Vagina (tissue), 2 donors: ENCODE data around the gene CYBB. TPM values are rescaled to one million over a fixed set of nuclear protein-coding genes. Genes with fewer than 3 reads are reported as not detected.

Source experiments
- DNase-seq, 2 donors: peaks; one replicate each; pipeline ENCODE4 v3.0.0-alpha.2; 2017; ENCODE audit errors: extremely low spot score in 2 of 2
- H3K27ac ChIP-seq: fragments of 200-600 bp; sonication (generic); one replicate; pipeline ENCODE4 v1.5.1; 2019
- H3K27me3 ChIP-seq: fragments of 200-600 bp; sonication (generic); one replicate; pipeline ENCODE4 v1.5.1; 2019
- H3K36me3 ChIP-seq, 2 donors: fragments of 200-600 bp; sonication (generic); one replicate each; pipeline ENCODE4 v1.5.1; 2017 to 2019
- H3K4me1 ChIP-seq: fragments of 200-600 bp; sonication (generic); one replicate; pipeline ENCODE4 v1.5.1; 2019
- H3K4me3 ChIP-seq, 2 donors: fragments of 200-600 bp; sonication (generic); 1 replicate in 1 of 2; 2 replicates in 1 of 2; pipeline ENCODE4 v1.5.1; 2016 to 2019
- H3K9me3 ChIP-seq: fragments of 200-600 bp; sonication (generic); one replicate; pipeline ENCODE4 v1.5.1; 2019
- CTCF ChIP-seq, 3 experiments: fragments of 450-650 bp in 2 of 3; fragments of 200-600 bp in 1 of 3; sonication (generic) in 1 of 3; IDR thresholded peaks; one replicate each; pipeline ENCODE4 v1.5.1; 2017 to 2019; ENCODE audit warnings: antibody characterized with exemption in 3 of 3, mild to moderate bottlenecking in 2 of 3, moderate library complexity in 2 of 3
- POLR2A ChIP-seq, 2 donors: fragments of 450-650 bp; IDR thresholded peaks; one replicate each; pipeline ENCODE4 v1.6.1; 2017; ENCODE audit warnings: antibody characterized with exemption in 2 of 2, mild to moderate bottlenecking in 2 of 2, moderate library complexity in 2 of 2
- POLR2AphosphoS5 ChIP-seq, 2 donors: sonication (generic); formaldehyde crosslinking; IDR thresholded peaks; one replicate each; pipeline ENCODE4 v1.9.0; 2017; ENCODE audit warnings: antibody characterized with exemption in 2 of 2, mild to moderate bottlenecking in 2 of 2, low read depth in 1 of 2; ENCODE audit not compliant: insufficient read depth in 1 of 2
- intact Hi-C: fragments of 100-400 bp; cut with DNase I; formaldehyde crosslinking; loops from one replicate; pipeline ENCODE4 v1.15.1; 2023
- total RNA-seq: library from RNA; depleted of rRNA; stranded (reverse); fragments of >200 nt; gene quantifications from one replicate; pipeline ENCODE4 v1.2.3, GENCODE V29; 2016

CYBB gene
- total RNA-seq, 1 donor from 2014 or later, result 6.9 TPM

GRCh38 chrX:37752281-37752680 lies 27.6 kb upstream of the CYBB start:
- TF ChIP-seq CTCF (IDR thresholded peaks at IDR 0.05), result no peak
- TF ChIP-seq POLR2A (IDR thresholded peaks at IDR 0.05), result no peak
- no peak for TF ChIP-seq POLR2AphosphoS5 (IDR thresholded peaks at IDR 0.05; ENCODE audit: insufficient read depth in 1 of 2, low read depth in 1 of 2)
- H3K4me1 ChIP-seq, result no peaks in the 10 kb centered on the region
- no peaks in the 10 kb centered on the region for H3K36me3 ChIP-seq
- intact Hi-C loops, result no loop called here
- no peak overlapping the region for H3K4me3 ChIP-seq
- DNase-seq, result no peak
- H3K9me3 ChIP-seq, result no peaks in the 10 kb centered on the region
- H3K27me3 ChIP-seq, result no peaks in the 10 kb centered on the region
- no peak overlapping the region for H3K27ac ChIP-seq

- Histone ChIP-seq H3K4me3 (no peak overlapping the region), H3K4me1 (no peaks in the 10 kb centered on the region), H3K27me3 (no peaks in the 10 kb centered on the region), H3K27ac (no peak overlapping the region), H3K36me3 (no peaks in the 10 kb centered on the region), H3K9me3 (no peaks in the 10 kb centered on the region)
- TF ChIP-seq POLR2A (IDR thresholded peaks at IDR 0.05) (no peak), POLR2AphosphoS5 (IDR thresholded peaks at IDR 0.05; ENCODE audit: insufficient read depth in 1 of 2, low read depth in 1 of 2) (no peak), CTCF (IDR thresholded peaks at IDR 0.05) (no peak)
- no peak for DNase-seq
- intact Hi-C loops, result no loop called here
Observed at GRCh38 chrX:37752936-37753335, 26.9 kb upstream of the CYBB start.

GRCh38 chrX:37753384-37753783 lies 26.5 kb upstream of the CYBB start:
- no peaks in the 10 kb centered on the region for H3K9me3 ChIP-seq
- H3K4me1 ChIP-seq, result no peaks in the 10 kb centered on the region
- DNase-seq, result no peak
- H3K27ac ChIP-seq, result no peak overlapping the region
- no peak overlapping the region for H3K4me3 ChIP-seq
- no peaks in the 10 kb centered on the region for H3K36me3 ChIP-seq
- intact Hi-C loops, result no loop called here
- TF ChIP-seq POLR2AphosphoS5 (IDR thresholded peaks at IDR 0.05; ENCODE audit: insufficient read depth in 1 of 2, low read depth in 1 of 2), result no peak
- TF ChIP-seq CTCF (IDR thresholded peaks at IDR 0.05), result no peak
- TF ChIP-seq POLR2A (IDR thresholded peaks at IDR 0.05), result no peak
- H3K27me3 ChIP-seq, result no peaks in the 10 kb centered on the region

- intact Hi-C loops, result no loop called here
- TF ChIP-seq POLR2A (IDR thresholded peaks at IDR 0.05), result no peak
- TF ChIP-seq CTCF (IDR thresholded peaks at IDR 0.05), result no peak
- no peak for TF ChIP-seq POLR2AphosphoS5 (IDR thresholded peaks at IDR 0.05; ENCODE audit: insufficient read depth in 1 of 2, low read depth in 1 of 2)
- Histone ChIP-seq H3K9me3 (no peaks in the 10 kb centered on the region), H3K27ac (no peak overlapping the region), H3K4me3 (no peak overlapping the region), H3K36me3 (no peaks in the 10 kb centered on the region), H3K4me1 (no peaks in the 10 kb centered on the region), H3K27me3 (no peaks in the 10 kb centered on the region)
- DNase-seq, result no peak
Observed at GRCh38 chrX:37754516-37754915, 25.3 kb upstream of the CYBB start.

- no peak overlapping the region for H3K4me3 ChIP-seq
- no peak overlapping the region for H3K27ac ChIP-seq
- H3K4me1 ChIP-seq, result no peaks in the 10 kb centered on the region
- intact Hi-C loops, result no loop called here
- TF ChIP-seq POLR2AphosphoS5 (IDR thresholded peaks at IDR 0.05; ENCODE audit: insufficient read depth in 1 of 2, low read depth in 1 of 2) (no peak), POLR2A (IDR thresholded peaks at IDR 0.05) (no peak), CTCF (IDR thresholded peaks at IDR 0.05) (no peak)
- H3K9me3 ChIP-seq, result no peaks in the 10 kb centered on the region
- no peaks in the 10 kb centered on the region for H3K36me3 ChIP-seq
- no peak for DNase-seq
- H3K27me3 ChIP-seq, result no peaks in the 10 kb centered on the region
Observed at GRCh38 chrX:37755025-37755424, 24.8 kb upstream of the CYBB start.
